Panc1 (cell line): ENCODE results near the gene TRIM5. TPM values are rescaled to one million over a fixed set of nuclear protein-coding genes. Genes with fewer than 3 reads are reported as not detected.

Experiments used
- ATAC-seq: fragments of 200-7000 bp; cut with Tn5 transposase; 2 replicates; pipeline ENCODE4 v1.9.1; 2020; ENCODE audit warnings: mild to moderate bottlenecking, moderate library complexity
- BruUV-seq: library from RNA; stranded (reverse); fragments of 400-500 nt; replicated peaks from 2 replicates; lab custom pipeline; 2021; lab: Mats Ljungman, UMichigan
- CTCF ChIA-PET: fragments of 300-600 bp; sonication (Branson Sonifier 250); formaldehyde crosslinking; loops from one replicate; lab custom pipeline; 2022; ENCODE audit warnings: antibody characterized with exemption; lab: Charles Lee
- POLR2A ChIA-PET: fragments of 300-600 bp; sonication (Branson Sonifier 250); formaldehyde crosslinking; loops from one replicate; lab custom pipeline; 2022; ENCODE audit warnings: antibody characterized with exemption; lab: Charles Lee
- DNase-seq: peaks from one replicate; pipeline ENCODE4 v3.0.0-alpha.2; 2010; ENCODE audit warnings: low read depth, low spot score
- H3K27ac ChIP-seq: 2 replicates; pipeline ENCODE4 v1.5.1; 2011; ENCODE audit warnings: mild to moderate bottlenecking, low read length, inconsistent platforms
- H3K27me3 ChIP-seq: fragments of 200-500 bp; sonication (Bioruptor generic); 2 replicates; pipeline ENCODE4 v1.6.0; 2014; ENCODE audit warnings: low read length, inconsistent platforms; ENCODE audit not compliant: control insufficient read depth, insufficient read depth
- H3K36me3 ChIP-seq: fragments of 200-500 bp; sonication (Bioruptor generic); 2 replicates; pipeline ENCODE4 v1.5.1; 2014; ENCODE audit warnings: inconsistent platforms, mild to moderate bottlenecking, low read length, moderate library complexity; ENCODE audit not compliant: control insufficient read depth, insufficient read depth
- H3K4me1 ChIP-seq: 2 replicates; pipeline ENCODE4 v1.5.1; 2011; ENCODE audit warnings: inconsistent platforms, mild to moderate bottlenecking, low read length, moderate library complexity; ENCODE audit not compliant: control insufficient read depth, insufficient read depth
- H3K4me3 ChIP-seq, 2 experiments: 2 replicates each; pipeline ENCODE4 v1.5.1; 2011 to 2012; ENCODE audit warnings: low read depth in 2 of 2, low read length in 2 of 2, mild to moderate bottlenecking in 2 of 2, inconsistent platforms in 1 of 2, moderate library complexity in 1 of 2
- H3K9me3 ChIP-seq: fragments of 200-500 bp; sonication (Bioruptor generic); 2 replicates; pipeline ENCODE4 v1.5.1; 2014; ENCODE audit warnings: low read depth, mild to moderate bottlenecking, inconsistent platforms, low read length, moderate library complexity; ENCODE audit not compliant: control insufficient read depth, insufficient read depth
- POLR2AphosphoS5 ChIP-seq: IDR thresholded peaks from 2 replicates; pipeline ENCODE4 v1.6.1; 2012; ENCODE audit warnings: mild to moderate bottlenecking, low read depth, low read length, moderate library complexity
- REST ChIP-seq, 2 experiments: IDR thresholded peaks; 2 replicates each; pipeline ENCODE4 v1.6.1; 2011 to 2012; ENCODE audit warnings: low read depth in 2 of 2, control low read depth in 1 of 2, low read length in 1 of 2, mild to moderate bottlenecking in 1 of 2, moderate library complexity in 1 of 2; ENCODE audit not compliant: insufficient read depth in 1 of 2
- SIN3A ChIP-seq: IDR thresholded peaks from 2 replicates; pipeline ENCODE4 v1.6.1; 2012; ENCODE audit warnings: low read depth, mild to moderate bottlenecking, low read length, moderate library complexity, borderline replicate concordance; ENCODE audit not compliant: insufficient read depth
- TCF7L2 ChIP-seq: IDR thresholded peaks from 2 replicates; pipeline ENCODE4 v1.6.1; 2011; ENCODE audit warnings: mild to moderate bottlenecking, low read depth, low read length, inconsistent platforms
- in situ Hi-C: cut with HindIII; loops from 2 replicates; pipeline ENCODE4 v1.10.0; 2016; ENCODE audit warnings: low sequenced_read_pairs, low pct_unique_long_range_greater_than_20kb
- intact Hi-C: fragments of 100-400 bp; cut with micrococcal nuclease; formaldehyde crosslinking; loops from one replicate; pipeline ENCODE4 v1.10.0; 2022; ENCODE audit not compliant: unreplicated experiment
- total RNA-seq: library from RNA; stranded (reverse); gene quantifications from one replicate; pipeline ENCODE4 v1.2.1, GENCODE V29; 2021; ENCODE audit not compliant: unreplicated experiment
- TF ChIP-seq, protein P1 (sequence below): fragments of 450-650 bp; IDR thresholded peaks from 2 replicates; pipeline ENCODE4 v1.5.1; 2017; ENCODE audit warnings: mild to moderate bottlenecking

Gene TRIM5
- total RNA-seq, 1 experiment from 2014 or later: 56.1 TPM

DNA sequence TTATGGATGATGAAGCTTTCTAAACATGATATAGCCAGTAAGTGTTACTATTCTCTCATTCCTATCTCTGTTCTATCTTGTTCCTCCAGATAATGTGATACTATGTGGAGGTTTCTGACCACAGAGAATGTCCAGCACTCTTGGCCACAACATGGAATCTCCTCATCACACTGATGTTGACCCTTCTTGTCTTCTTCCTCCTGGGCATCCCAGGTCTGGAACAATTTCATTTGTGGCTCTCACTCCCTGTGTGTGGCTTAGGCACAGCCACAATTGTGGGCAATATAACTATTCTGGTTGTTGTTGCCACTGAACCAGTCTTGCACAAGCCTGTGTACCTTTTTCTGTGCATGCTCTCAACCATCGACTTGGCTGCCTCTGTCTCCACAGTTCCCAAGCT, 41.5 kb upstream of the TRIM5 start:
- no peaks in the 10 kb centered on the region for H3K4me1 ChIP-seq
- no peak overlapping the region for H3K4me3 ChIP-seq
- ChIA-PET POLR2A (no interaction called here), CTCF (no interaction called here)
- in situ Hi-C loops: no loop called here
- intact Hi-C loops: no loop called here
- H3K9me3 ChIP-seq: no peaks in the 10 kb centered on the region
- TF ChIP-seq, protein P1, sequence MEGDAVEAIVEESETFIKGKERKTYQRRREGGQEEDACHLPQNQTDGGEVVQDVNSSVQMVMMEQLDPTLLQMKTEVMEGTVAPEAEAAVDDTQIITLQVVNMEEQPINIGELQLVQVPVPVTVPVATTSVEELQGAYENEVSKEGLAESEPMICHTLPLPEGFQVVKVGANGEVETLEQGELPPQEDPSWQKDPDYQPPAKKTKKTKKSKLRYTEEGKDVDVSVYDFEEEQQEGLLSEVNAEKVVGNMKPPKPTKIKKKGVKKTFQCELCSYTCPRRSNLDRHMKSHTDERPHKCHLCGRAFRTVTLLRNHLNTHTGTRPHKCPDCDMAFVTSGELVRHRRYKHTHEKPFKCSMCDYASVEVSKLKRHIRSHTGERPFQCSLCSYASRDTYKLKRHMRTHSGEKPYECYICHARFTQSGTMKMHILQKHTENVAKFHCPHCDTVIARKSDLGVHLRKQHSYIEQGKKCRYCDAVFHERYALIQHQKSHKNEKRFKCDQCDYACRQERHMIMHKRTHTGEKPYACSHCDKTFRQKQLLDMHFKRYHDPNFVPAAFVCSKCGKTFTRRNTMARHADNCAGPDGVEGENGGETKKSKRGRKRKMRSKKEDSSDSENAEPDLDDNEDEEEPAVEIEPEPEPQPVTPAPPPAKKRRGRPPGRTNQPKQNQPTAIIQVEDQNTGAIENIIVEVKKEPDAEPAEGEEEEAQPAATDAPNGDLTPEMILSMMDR: no peak
- TF ChIP-seq SIN3A: no peak
- no peak for TF ChIP-seq REST (IDR thresholded peaks at IDR 0.05; ENCODE audit: insufficient read depth in 1 of 2, low read depth in 2 of 2, low read length in 1 of 2)
- TF ChIP-seq POLR2AphosphoS5: no peak
- no peak for TF ChIP-seq TCF7L2
- peaks cover 31% of the 10 kb centered on the region for H3K27me3 ChIP-seq
- H3K27ac ChIP-seq: no peak overlapping the region
- H3K36me3 ChIP-seq: no peaks in the 10 kb centered on the region
- BruUV-seq: no TSS peak
- DNase-seq: no peak
- 0 out of 2 replicates have a peak, but pooled peaks have one; percentile 12 for ATAC-seq

GRCh38 chr11:5722622-5723021, 37.7 kb upstream of the TRIM5 start:
- Histone ChIP-seq H3K4me3 (no peak overlapping the region), H3K27ac (no peak overlapping the region), H3K27me3 (peaks cover 23% of the 10 kb centered on the region), H3K36me3 (no peaks in the 10 kb centered on the region), H3K4me1 (no peaks in the 10 kb centered on the region), H3K9me3 (no peaks in the 10 kb centered on the region)
- BruUV-seq: no TSS peak
- intact Hi-C loops (no loop called here), in situ Hi-C loops (no loop called here)
- CTCF ChIA-PET: no interaction called here
- ATAC-seq: no peak
- TF ChIP-seq REST (IDR thresholded peaks at IDR 0.05; ENCODE audit: insufficient read depth in 1 of 2, low read depth in 2 of 2, low read length in 1 of 2): no peak
- TF ChIP-seq SIN3A: no peak
- TF ChIP-seq, protein P1: no peak
- TF ChIP-seq TCF7L2: no peak
- no peak for TF ChIP-seq POLR2AphosphoS5
- no peak for DNase-seq
- POLR2A ChIA-PET: no interaction called here
